SH-SY5Y (cell line): Measurements from ENCODE around the gene FNIP1.

Experiments used
- GATA2 ChIP-seq: IDR thresholded peaks from 2 replicates; pipeline ENCODE4 v1.6.1; 2011; ENCODE audit warnings: mild to moderate bottlenecking, low read depth, low read length
- GATA3 ChIP-seq: IDR thresholded peaks from 2 replicates; pipeline ENCODE4 v1.6.1; 2011; ENCODE audit warnings: low read depth, mild to moderate bottlenecking, low read length, moderate library complexity

DNA sequence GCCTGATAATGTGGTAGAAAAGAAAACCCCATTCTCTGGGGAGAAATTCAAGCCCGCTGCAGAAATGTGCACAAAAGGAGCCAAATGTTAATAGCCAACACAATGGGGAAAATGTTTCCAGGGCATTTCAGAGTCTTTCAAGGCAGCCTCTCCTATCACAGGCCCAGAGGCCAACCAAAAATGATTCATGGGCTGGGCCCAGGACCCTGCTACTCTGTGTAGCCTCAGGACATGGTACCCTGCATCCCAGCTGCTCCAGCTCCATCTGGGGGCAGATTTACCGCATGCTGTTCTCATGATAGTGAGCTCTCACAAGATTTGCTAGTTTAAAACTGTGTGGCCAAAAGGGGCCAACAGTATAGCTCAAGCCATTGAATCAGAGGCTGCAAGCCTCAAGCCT lies 202.9 kb downstream of the FNIP1 start:
- TF ChIP-seq GATA3 (no peak), GATA2 (no peak)
